ENCODE data around the gene BRPF3.

DNA sequence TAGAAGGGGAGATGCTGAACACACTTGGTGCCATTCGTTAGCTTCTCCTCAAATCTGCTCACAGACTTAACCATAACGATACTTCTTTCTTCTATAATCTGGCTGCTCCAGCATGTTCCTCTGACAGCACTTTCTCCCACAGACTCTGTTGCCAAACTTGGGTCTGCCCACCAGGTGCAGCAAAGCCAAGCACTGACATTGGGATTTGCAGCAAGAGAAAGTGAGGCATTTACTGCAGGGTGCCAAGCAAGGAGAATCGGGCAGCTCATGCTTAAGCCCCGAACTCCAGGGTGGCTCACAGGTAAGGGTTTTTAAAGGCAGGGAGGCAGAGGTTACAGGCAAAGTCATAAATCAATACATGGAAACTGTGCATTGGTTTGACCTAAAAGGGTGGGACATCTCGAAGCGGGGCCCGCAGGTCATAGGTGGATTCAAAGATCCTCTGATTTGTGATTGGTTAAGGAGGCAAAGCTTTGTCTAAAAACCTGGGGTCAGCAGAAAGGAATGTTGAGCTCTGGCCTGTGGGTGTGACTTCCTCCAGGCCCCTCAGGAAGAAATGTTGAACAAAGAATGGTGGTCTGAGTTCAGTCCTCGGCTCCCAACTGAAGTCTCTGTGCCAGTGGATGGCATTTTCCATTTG, 48.2 kb downstream of the BRPF3 start:
- TF ChIP-seq, protein P1, sequence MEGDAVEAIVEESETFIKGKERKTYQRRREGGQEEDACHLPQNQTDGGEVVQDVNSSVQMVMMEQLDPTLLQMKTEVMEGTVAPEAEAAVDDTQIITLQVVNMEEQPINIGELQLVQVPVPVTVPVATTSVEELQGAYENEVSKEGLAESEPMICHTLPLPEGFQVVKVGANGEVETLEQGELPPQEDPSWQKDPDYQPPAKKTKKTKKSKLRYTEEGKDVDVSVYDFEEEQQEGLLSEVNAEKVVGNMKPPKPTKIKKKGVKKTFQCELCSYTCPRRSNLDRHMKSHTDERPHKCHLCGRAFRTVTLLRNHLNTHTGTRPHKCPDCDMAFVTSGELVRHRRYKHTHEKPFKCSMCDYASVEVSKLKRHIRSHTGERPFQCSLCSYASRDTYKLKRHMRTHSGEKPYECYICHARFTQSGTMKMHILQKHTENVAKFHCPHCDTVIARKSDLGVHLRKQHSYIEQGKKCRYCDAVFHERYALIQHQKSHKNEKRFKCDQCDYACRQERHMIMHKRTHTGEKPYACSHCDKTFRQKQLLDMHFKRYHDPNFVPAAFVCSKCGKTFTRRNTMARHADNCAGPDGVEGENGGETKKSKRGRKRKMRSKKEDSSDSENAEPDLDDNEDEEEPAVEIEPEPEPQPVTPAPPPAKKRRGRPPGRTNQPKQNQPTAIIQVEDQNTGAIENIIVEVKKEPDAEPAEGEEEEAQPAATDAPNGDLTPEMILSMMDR (IDR thresholded peaks at IDR 0.05): no peak
- TF ChIP-seq POLR2AphosphoS5 (IDR thresholded peaks at IDR 0.05): no peak
